GM23248 (cell line): Measurements from ENCODE around the gene TCHH. TPM values are rescaled to one million over a fixed set of nuclear protein-coding genes. Genes with fewer than 3 reads are reported as not detected.

Experiments used
- DNase-seq: peaks from one replicate; pipeline ENCODE4 v3.0.0-alpha.2; 2015
- H2AFZ ChIP-seq: fragments of 200-600 bp; sonication (generic); 2 replicates; pipeline ENCODE4 v1.6.1; 2016; ENCODE audit warnings: antibody characterized with exemption
- H3F3A ChIP-seq: fragments of 200-600 bp; sonication (generic); 2 replicates; pipeline ENCODE4 v1.6.1; 2016; ENCODE audit warnings: mild to moderate bottlenecking, antibody characterized with exemption, mixed run types; ENCODE audit not compliant: insufficient read depth
- H3K27ac ChIP-seq: fragments of 200-600 bp; sonication (generic); 2 replicates; pipeline ENCODE4 v1.5.1; 2016; ENCODE audit warnings: mild to moderate bottlenecking
- H3K27me3 ChIP-seq: fragments of 200-600 bp; sonication (generic); replicated peaks from 2 replicates; pipeline ENCODE4 v1.6.1; 2016; ENCODE audit warnings: mild to moderate bottlenecking; ENCODE audit not compliant: insufficient read depth
- H3K36me3 ChIP-seq: fragments of 200-600 bp; sonication (generic); 2 replicates; pipeline ENCODE4 v1.6.1; 2016; ENCODE audit warnings: low read depth, mild to moderate bottlenecking
- H3K4me1 ChIP-seq: fragments of 200-600 bp; sonication (generic); 2 replicates; pipeline ENCODE4 v1.6.1; 2016; ENCODE audit warnings: mild to moderate bottlenecking; ENCODE audit not compliant: insufficient read depth
- H3K4me2 ChIP-seq: fragments of 200-600 bp; sonication (generic); one replicate; pipeline ENCODE4 v1.6.1; 2016; ENCODE audit warnings: mild to moderate bottlenecking; ENCODE audit not compliant: unreplicated experiment
- H3K4me3 ChIP-seq: fragments of 200-600 bp; sonication (generic); 2 replicates; pipeline ENCODE4 v1.5.1; 2016; ENCODE audit warnings: mild to moderate bottlenecking
- H3K79me2 ChIP-seq: fragments of 200-600 bp; sonication (generic); 2 replicates; pipeline ENCODE4 v1.6.1; 2016; ENCODE audit warnings: mild to moderate bottlenecking; ENCODE audit not compliant: insufficient read depth
- H3K9ac ChIP-seq: fragments of 200-600 bp; sonication (generic); 2 replicates; pipeline ENCODE4 v1.6.1; 2016; ENCODE audit warnings: mild to moderate bottlenecking
- H3K9me2 ChIP-seq: fragments of 200-600 bp; sonication (generic); 2 replicates; pipeline ENCODE4 v1.6.1; 2016; ENCODE audit warnings: mixed run types, mild to moderate bottlenecking, moderate library complexity; ENCODE audit not compliant: insufficient read depth
- H3K9me3 ChIP-seq: fragments of 200-600 bp; sonication (generic); one replicate; pipeline ENCODE4 v1.6.1; 2017; ENCODE audit warnings: low read depth
- H4K20me1 ChIP-seq: fragments of 200-600 bp; sonication (generic); 2 replicates; pipeline ENCODE4 v1.6.0; 2016; ENCODE audit not compliant: insufficient read depth
- EZH2 ChIP-seq: fragments of 200-600 bp; sonication (generic); IDR thresholded peaks from 2 replicates; pipeline ENCODE4 v1.6.1; 2018; ENCODE audit warnings: antibody characterized with exemption, mild to moderate bottlenecking; ENCODE audit not compliant: insufficient read depth, poor library complexity, severe bottlenecking
- EZH2phosphoT487 ChIP-seq: fragments of 200-600 bp; sonication (generic); IDR thresholded peaks from 2 replicates; pipeline ENCODE4 v1.6.1; 2018; ENCODE audit warnings: antibody characterized with exemption, moderate library complexity, mild to moderate bottlenecking, low read depth; ENCODE audit not compliant: insufficient read depth
- WGBS, 2 experiments: methylation state at CpG; one replicate each; pipeline ENCODE4 v1.1.6; 2015 to 2017; ENCODE audit warnings: low lambda C conversion rate in 2 of 2, low coverage in 1 of 2; ENCODE audit errors: missing lambda C conversion rate in 2 of 2; 5-methylcytosine and 5-hydroxymethylcytosine counted together
- in situ Hi-C: fragments of 300-500 bp; cut with MboI; formaldehyde crosslinking; loops from 2 replicates; pipeline ENCODE4 v1.15.0; 2020
- polyA plus RNA-seq: library from polyadenylated mRNA; unstranded; fragments of >200 nt; fragmentation: Nextera tagmentation; extraction: Ambion mirVana; gene quantifications from 2 replicates; pipeline ENCODE4 v1.2.1, GENCODE V29; 2016
- total RNA-seq: library from RNA; depleted of rRNA; stranded (reverse); fragments of >200 nt; shearing (Covaris generic); gene quantifications from 2 replicates; pipeline ENCODE4 v1.2.3, GENCODE V29; 2014

The TCHH gene
- total and polyA plus RNA-seq, 2 experiments from 2014 or later, result 0.08 to 0.22 TPM

- Histone ChIP-seq H3K36me3 (no peaks in the 10 kb centered on the region), H3K27me3 (peaks cover 62% of the 10 kb centered on the region), H3F3A (peaks cover 15% of the 10 kb centered on the region), H3K4me1 (peaks cover 7% of the 10 kb centered on the region; the same call in 1 of the 2 replicates), H3K4me3 (peak overlapping the region; percentile 73), H3K9me2 (no peaks in the 10 kb centered on the region), H3K4me2 (peak overlapping the region; percentile 99), H3K79me2 (no peaks in the 10 kb centered on the region), H4K20me1 (no peaks in the 10 kb centered on the region), H3K9ac (no peak overlapping the region), H2AFZ (peak overlapping the region; percentile 83), H3K9me3 (no peaks in the 10 kb centered on the region), H3K27ac (no peak overlapping the region)
- 2 to 3% methylated on average over 44 to 60 of the region's 60 CpGs for WGBS, 2 experiments
- peak; percentile 69 for DNase-seq
- in situ Hi-C loops, result no loop called here
- TF ChIP-seq EZH2phosphoT487 (no peak), EZH2 (no peak)
Measured at GRCh38 chr1:152110860-152111514, 4.3 kb downstream of the TCHH start.

GRCh38 chr1:152110365-152110859 is 4.8 kb downstream of the TCHH start:
- Histone ChIP-seq H2AFZ (peak overlapping the region; percentile 83), H3K27me3 (peaks cover 62% of the 10 kb centered on the region), H3K27ac (no peak overlapping the region), H3K36me3 (no peaks in the 10 kb centered on the region), H3K9me2 (no peaks in the 10 kb centered on the region), H3K4me2 (peak overlapping the region; percentile 99), H3K79me2 (no peaks in the 10 kb centered on the region), H3K4me3 (peak overlapping the region; percentile 73), H3K9me3 (no peaks in the 10 kb centered on the region), H3F3A (peaks cover 15% of the 10 kb centered on the region), H3K4me1 (peaks cover 7% of the 10 kb centered on the region; the same call in 1 of the 2 replicates), H3K9ac (no peak overlapping the region), H4K20me1 (no peaks in the 10 kb centered on the region)
- DNase-seq, result peak; percentile 67
- WGBS, 2 experiments, result 1 to 4% methylated on average over 13 to 29 of the region's 31 CpGs
- TF ChIP-seq EZH2 (no peak), EZH2phosphoT487 (no peak)
- in situ Hi-C loops, result no loop called here

GRCh38 chr1:152109998-152110294 is 5.3 kb downstream of the TCHH start:
- in situ Hi-C loops, result no loop called here
- DNase-seq, result no peak
- Histone ChIP-seq H3K27me3 (peaks cover 62% of the 10 kb centered on the region), H3K27ac (no peak overlapping the region), H3K4me2 (peak overlapping the region; percentile 99), H4K20me1 (no peaks in the 10 kb centered on the region), H3K4me1 (peaks cover 7% of the 10 kb centered on the region; the same call in 1 of the 2 replicates), H3K79me2 (no peaks in the 10 kb centered on the region), H3K9me2 (no peaks in the 10 kb centered on the region), H3K9me3 (no peaks in the 10 kb centered on the region), H3K9ac (no peak overlapping the region), H3K4me3 (peak overlapping the region; percentile 73), H2AFZ (peak overlapping the region; percentile 83), H3K36me3 (no peaks in the 10 kb centered on the region), H3F3A (peaks cover 15% of the 10 kb centered on the region)
- WGBS, 2 experiments, result 2 to 3% methylated on average over 8 to 15 of the region's 15 CpGs
- TF ChIP-seq EZH2phosphoT487 (no peak), EZH2 (no peak)

- 2% methylated on average over 19 to 31 of the region's 31 CpGs for WGBS, 2 experiments
- peaks cover 15% of the 10 kb centered on the region for H3F3A ChIP-seq
Measured at GRCh38 chr1:152109231-152109997, 5.8 kb downstream of the TCHH start.

More at GRCh38 chr1:152109231-152109997, 5.8 kb downstream of the TCHH start:
- Histone ChIP-seq H3K4me2 (peak overlapping the region; percentile 99), H4K20me1 (no peaks in the 10 kb centered on the region), H2AFZ (peak overlapping the region; percentile 83), H3K9me3 (no peaks in the 10 kb centered on the region), H3K27me3 (peaks cover 62% of the 10 kb centered on the region), H3K36me3 (no peaks in the 10 kb centered on the region), H3K9ac (no peak overlapping the region), H3K79me2 (no peaks in the 10 kb centered on the region), H3K27ac (no peak overlapping the region), H3K4me1 (peaks cover 7% of the 10 kb centered on the region; the same call in 1 of the 2 replicates), H3K9me2 (no peaks in the 10 kb centered on the region), H3K4me3 (peak overlapping the region; percentile 73)
- peak; percentile 49 for DNase-seq
- TF ChIP-seq EZH2phosphoT487, result no peak
- peak; percentile 44 for TF ChIP-seq EZH2
- in situ Hi-C loops, result no loop called here
